GM18517 (cell line): Measurements from ENCODE around the gene BLOC1S6.
"Not testable (repeated sequence)": the region's sequence is repeated elsewhere in the genome, so short reads cannot be mapped to it uniquely, and the experiment has no call there.

Experiments used
- ATAC-seq: cut with Tn5 transposase; IDR thresholded peaks from one replicate; pipeline ENCODE4 v1.9.1; 2021; ENCODE audit warnings: mild to moderate bottlenecking, moderate library complexity; ENCODE audit not compliant: unreplicated experiment

Gene BLOC1S6

GRCh38 chr15:45637552-45638033 lies 50.4 kb downstream of the BLOC1S6 start:
- ATAC-seq, result peak; percentile 49

- no peak for ATAC-seq
Observed at GRCh38 chr15:45640616-45641015, 53.4 kb downstream of the BLOC1S6 start.

GRCh38 chr15:45641374-45641781 lies 54.2 kb downstream of the BLOC1S6 start:
- no peak for ATAC-seq

GRCh38 chr15:45641999-45642932 lies 55.1 kb downstream of the BLOC1S6 start:
- ATAC-seq, result no peak

GRCh38 chr15:45644437-45644836 lies 57.3 kb downstream of the BLOC1S6 start:
- no peak for ATAC-seq

DNA sequence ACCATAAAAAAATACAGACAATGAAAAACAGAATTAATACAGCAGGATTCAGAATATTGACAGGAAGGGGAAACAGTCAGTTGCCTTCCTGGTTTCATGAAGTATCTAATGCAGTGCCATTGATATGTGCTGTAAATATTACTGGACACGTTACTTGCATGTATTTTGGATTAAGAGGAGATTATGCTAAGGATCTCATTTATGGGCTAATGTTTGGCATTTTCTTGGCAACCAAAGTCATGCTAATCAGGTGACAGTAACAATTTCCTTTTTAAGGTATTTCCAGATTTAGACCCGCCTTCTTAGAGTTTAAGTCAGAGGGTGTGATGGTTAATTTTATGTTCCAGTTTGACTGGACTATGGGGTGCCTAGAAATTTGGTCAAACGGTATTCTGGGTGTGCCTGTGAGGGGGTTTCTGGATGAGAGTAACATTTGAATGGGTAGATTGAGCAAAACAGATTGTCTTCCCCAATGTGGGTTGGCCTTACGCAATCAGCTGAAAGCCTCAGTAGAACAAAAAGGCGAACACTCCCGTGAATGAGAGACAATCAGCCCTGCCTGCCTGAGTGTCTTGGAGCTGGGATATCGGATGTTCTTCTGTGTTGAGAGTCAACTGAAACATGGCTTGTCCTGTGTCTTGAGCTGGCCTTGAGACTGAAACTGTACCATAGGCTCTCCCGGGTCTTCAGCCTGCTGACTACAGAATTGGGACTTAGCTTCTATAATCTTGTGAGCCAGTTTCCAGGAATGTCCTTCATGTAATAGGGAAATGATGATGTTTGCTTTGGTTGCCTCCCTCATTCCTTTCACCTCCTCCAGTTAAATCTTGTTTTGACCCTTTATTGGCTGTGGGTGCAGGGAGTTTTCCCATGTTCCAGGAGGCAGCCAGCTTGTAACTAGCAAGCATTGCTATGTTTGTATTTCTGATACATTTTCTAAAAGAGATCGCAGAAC lies 58.1 kb downstream of the BLOC1S6 start:
- no peak for ATAC-seq

GRCh38 chr15:45646220-45646619 lies 59.0 kb downstream of the BLOC1S6 start:
- no peak for ATAC-seq

DNA sequence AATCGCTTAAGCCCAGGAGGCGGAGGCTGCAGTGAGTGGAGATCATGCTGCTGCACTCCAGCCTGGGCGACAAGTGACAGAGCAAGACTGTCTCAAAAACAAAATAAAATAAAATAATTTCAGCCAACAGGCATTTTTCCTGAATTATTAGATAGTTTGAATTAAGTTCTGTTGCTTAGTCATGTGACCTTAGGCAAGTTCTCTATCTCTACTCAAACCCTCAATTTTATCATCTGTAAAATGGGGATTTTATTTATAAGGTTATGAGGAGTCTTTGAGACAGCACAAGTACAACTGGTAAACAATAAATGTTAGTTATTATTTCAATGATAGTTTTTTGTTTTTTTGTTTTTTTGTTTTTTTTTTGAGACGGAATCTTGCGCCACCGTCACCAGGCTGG lies 60.6 kb downstream of the BLOC1S6 start:
- no peak for ATAC-seq

- ATAC-seq, result no peak
Observed at GRCh38 chr15:45648521-45649200, 61.5 kb downstream of the BLOC1S6 start.

DNA sequence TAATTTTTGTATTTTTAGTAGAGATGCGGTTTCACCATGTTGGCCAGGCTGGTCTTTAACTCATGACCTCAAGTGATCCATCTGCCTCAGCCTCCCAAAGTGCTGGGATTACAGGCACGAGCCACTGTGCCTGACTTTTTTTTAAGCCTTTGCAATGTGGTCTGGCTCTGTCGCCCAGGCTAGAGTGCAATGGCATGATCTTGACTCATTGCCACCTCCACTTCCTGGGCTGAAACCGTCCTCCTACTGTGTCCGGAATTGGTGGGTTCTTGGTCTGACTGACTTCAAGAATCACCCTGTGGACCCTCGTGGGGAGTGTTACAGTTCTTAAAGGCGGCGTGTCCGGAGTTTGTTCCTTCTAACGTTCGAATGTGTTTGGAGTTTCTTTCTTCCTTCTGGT lies 62.8 kb downstream of the BLOC1S6 start:
- not testable (repeated sequence) for ATAC-seq

DNA sequence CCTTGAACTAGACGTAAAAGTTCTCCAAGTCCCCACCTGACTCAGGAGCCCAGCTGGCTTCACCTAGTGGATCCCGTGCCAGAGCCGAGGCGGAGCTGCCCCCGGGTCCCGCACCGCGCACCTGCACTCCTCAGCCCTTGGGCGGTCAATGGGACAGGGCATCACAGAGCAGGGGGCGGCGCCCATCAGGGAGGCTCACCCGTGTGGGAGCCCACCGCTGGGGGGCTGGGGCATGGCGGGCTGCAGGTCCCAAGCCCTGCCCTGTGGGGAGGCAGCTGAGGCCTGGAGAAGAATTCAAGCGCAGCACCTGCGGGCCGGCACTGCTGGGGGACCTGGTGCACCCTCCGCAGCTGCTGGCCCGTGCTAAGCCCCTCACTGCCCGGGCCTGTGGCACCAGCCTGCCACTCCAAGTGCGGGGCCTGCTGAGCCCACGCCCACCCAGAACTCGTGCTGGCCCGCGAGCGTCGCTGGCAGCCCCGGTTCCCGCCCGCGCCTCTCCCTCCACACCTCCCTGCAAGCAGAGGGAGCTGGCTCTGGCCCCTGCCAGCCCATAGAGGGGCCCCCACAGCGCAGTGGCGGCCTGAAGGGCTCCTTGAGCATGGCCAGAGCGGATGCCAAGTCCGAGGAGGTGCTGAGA lies 63.8 kb downstream of the BLOC1S6 start:
- no peak for ATAC-seq

DNA sequence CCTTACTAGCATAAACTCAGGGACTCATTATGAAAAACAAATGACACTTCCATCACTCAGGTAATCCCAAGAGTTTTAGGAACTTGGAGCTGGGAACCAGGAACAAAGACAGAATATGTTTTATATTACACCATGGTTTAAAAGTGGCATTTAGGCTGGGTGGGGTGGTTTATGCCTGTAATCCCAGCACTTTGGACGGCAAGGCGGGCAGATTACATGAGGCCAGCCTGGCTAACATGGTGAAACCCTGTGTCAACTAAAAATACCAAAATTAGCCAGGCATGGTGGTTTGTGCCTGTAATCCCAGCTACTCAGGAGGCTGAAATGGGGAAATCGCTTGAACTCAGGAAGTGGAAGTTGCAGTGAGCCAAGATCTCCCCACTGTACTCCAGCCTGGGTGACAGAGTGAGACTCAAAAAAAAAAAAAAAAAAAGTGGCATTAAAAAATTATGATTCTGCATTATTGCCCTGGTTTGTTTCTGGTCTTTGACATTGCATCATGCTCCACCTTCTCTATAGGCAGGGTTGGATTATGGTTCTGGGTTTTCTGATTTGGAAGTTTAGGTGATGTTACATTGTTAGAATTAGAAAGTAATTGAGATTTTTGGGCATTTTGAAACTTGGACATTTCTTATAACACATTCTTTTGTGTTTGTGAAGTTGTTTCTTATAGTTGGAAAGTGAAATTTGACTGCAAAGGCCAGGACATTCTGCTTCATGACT lies 66.7 kb downstream of the BLOC1S6 start:
- ATAC-seq, result no peak

- ATAC-seq, result no peak
Observed at GRCh38 chr15:45654749-45655148, 67.6 kb downstream of the BLOC1S6 start.

- ATAC-seq, result no peak
Observed at GRCh38 chr15:45657254-45657653, 70.1 kb downstream of the BLOC1S6 start.

DNA sequence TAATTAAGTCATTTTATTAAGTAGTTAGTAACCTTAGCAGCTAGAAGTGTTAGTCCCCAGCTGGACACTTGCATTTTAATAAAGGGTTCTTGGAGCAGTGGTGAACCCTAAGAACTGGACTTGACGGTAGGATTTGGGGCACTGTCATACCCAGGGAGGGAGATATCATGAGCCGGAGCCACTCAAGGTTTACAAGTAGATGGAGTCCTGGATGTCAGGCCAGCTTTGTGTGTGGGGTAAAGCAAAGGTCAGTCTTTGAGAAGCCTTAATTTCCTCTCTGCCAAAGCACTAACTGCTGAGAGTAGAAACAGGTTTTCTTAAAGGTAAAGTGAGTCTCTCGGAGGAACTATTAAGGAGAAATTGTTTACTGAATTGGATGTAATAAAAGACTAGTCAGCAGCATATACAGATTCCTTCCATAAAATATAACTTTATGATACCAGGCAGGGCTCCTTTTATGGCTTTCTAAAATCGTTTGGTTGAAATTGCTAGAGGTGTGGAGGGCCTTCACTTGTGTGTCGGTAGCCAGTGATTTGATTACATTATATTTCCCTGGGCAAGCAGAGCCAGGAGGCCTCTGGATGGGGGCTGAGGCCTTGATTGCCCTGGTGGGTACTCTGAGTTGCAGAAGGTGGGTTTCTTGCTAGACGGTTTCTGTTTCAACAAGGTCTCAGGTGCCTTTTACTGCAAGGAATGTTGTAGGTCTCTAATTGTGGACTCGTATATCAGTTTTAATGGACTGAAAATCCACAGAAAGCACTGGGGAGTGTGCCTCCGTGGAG lies 70.8 kb downstream of the BLOC1S6 start:
- ATAC-seq, result no peak
